ENCODE results near the gene MED15.

Gene MED15

GRCh38 chr22:20580611-20581502 lies 73.4 kb downstream of the MED15 start:
- Histone ChIP-seq H3K36me3 (ENCODE audit: control insufficient read depth, insufficient read depth, low read length) (peaks cover 62% of the 10 kb centered on the region), H3K4me3 (replicated peaks; ENCODE audit: low read depth, low read length) (no peak overlapping the region), H3K27me3 (replicated peaks; ENCODE audit: control insufficient read depth, insufficient read depth, low read length) (no peaks in the 10 kb centered on the region)
- no peak for TF ChIP-seq CTCF (IDR thresholded peaks at IDR 0.05; ENCODE audit: insufficient read depth, low read length, poor library complexity, severe bottlenecking)
- no peak for DNase-seq (ENCODE audit: extremely low read depth, insufficient read length)

GRCh38 chr22:20581503-20582170 lies 74.2 kb downstream of the MED15 start:
- no peak overlapping the region for H3K4me3 ChIP-seq (replicated peaks; ENCODE audit: low read depth, low read length)
- no peak for DNase-seq (ENCODE audit: extremely low read depth, insufficient read length)

GRCh38 chr22:20582171-20582511 lies 74.7 kb downstream of the MED15 start:
- no peak for TF ChIP-seq CTCF (IDR thresholded peaks at IDR 0.05; ENCODE audit: insufficient read depth, low read length, poor library complexity, severe bottlenecking)
- H3K36me3 ChIP-seq (ENCODE audit: control insufficient read depth, insufficient read depth, low read length), result peaks cover 62% of the 10 kb centered on the region
- H3K4me3 ChIP-seq (replicated peaks; ENCODE audit: low read depth, low read length), result no peak overlapping the region
- no peak for DNase-seq (ENCODE audit: extremely low read depth, insufficient read length)
- no peaks in the 10 kb centered on the region for H3K27me3 ChIP-seq (replicated peaks; ENCODE audit: control insufficient read depth, insufficient read depth, low read length)

More at GRCh38 chr22:20581503-20582170, 74.2 kb downstream of the MED15 start:
- no peaks in the 10 kb centered on the region for H3K27me3 ChIP-seq (replicated peaks; ENCODE audit: control insufficient read depth, insufficient read depth, low read length)
- peaks cover 60% of the 10 kb centered on the region for H3K36me3 ChIP-seq (ENCODE audit: control insufficient read depth, insufficient read depth, low read length)
- no peak for TF ChIP-seq CTCF (IDR thresholded peaks at IDR 0.05; ENCODE audit: insufficient read depth, low read length, poor library complexity, severe bottlenecking)

GRCh38 chr22:20582520-20583361 lies 75.3 kb downstream of the MED15 start:
- TF ChIP-seq CTCF (IDR thresholded peaks at IDR 0.05; ENCODE audit: insufficient read depth, low read length, poor library complexity, severe bottlenecking), result no peak
- DNase-seq (ENCODE audit: extremely low read depth, insufficient read length), result no peak
- Histone ChIP-seq H3K4me3 (replicated peaks; ENCODE audit: low read depth, low read length) (no peak overlapping the region), H3K36me3 (ENCODE audit: control insufficient read depth, insufficient read depth, low read length) (peaks cover 59% of the 10 kb centered on the region), H3K27me3 (replicated peaks; ENCODE audit: control insufficient read depth, insufficient read depth, low read length) (no peaks in the 10 kb centered on the region)

GRCh38 chr22:20583471-20583922 lies 76.1 kb downstream of the MED15 start:
- H3K36me3 ChIP-seq (ENCODE audit: control insufficient read depth, insufficient read depth, low read length), result peaks cover 55% of the 10 kb centered on the region
- H3K4me3 ChIP-seq (replicated peaks; ENCODE audit: low read depth, low read length), result no peak overlapping the region
- H3K27me3 ChIP-seq (replicated peaks; ENCODE audit: control insufficient read depth, insufficient read depth, low read length), result no peaks in the 10 kb centered on the region
- TF ChIP-seq CTCF (IDR thresholded peaks at IDR 0.05; ENCODE audit: insufficient read depth, low read length, poor library complexity, severe bottlenecking), result no peak
- DNase-seq (ENCODE audit: extremely low read depth, insufficient read length), result no peak
